Pancreas (tissue), 10 donors: ENCODE results near the gene SETD1A. TPM values are rescaled to one million over a fixed set of nuclear protein-coding genes. Genes with fewer than 3 reads are reported as not detected.

ENCODE experiments used
- ATAC-seq, 4 donors: fragments of 200-7000 bp; cut with Tn5 transposase; one replicate each; pipeline versions ENCODE4 v1.8.0 to v1.9.1; 2020; ENCODE audit warnings: mild to moderate bottlenecking in 4 of 4, moderate library complexity in 4 of 4
- DNase-seq, 6 donors: peaks; one replicate each; pipeline ENCODE4 v3.0.0-alpha.2; 2020
- FAIRE-seq: peaks from 2 replicates; lab custom pipeline; 2012; peaks lifted over from hg19 to GRCh38; lab: Jason Lieb, UNC
- H3K27ac ChIP-seq, 4 donors: fragments of 200-600 bp; sonication (generic); 1 replicate in 3 of 4; 2 replicates in 1 of 4; pipeline versions ENCODE4 v1.5.0 to v1.8.0; 2020
- H3K27me3 ChIP-seq, 4 donors: fragments of 200-600 bp; one replicate each; pipeline ENCODE4 v1.8.0; 2021
- H3K36me3 ChIP-seq, 3 donors: fragments of 200-600 bp; sonication (generic) in 1 of 3; one replicate each; pipeline versions ENCODE4 v1.5.0 to v1.8.0; 2020 to 2021
- H3K4me1 ChIP-seq, 3 donors: fragments of 200-600 bp; one replicate each; pipeline ENCODE4 v1.8.0; 2021
- H3K4me3 ChIP-seq, 4 donors: fragments of 200-600 bp; sonication (generic) in 2 of 4; one replicate each; pipeline versions ENCODE4 v1.5.0 to v1.8.0; 2020 to 2021
- H3K9me3 ChIP-seq, 4 donors: fragments of 200-600 bp; one replicate each; pipeline ENCODE4 v1.8.0; 2021
- WGBS, 2 donors: extraction: QIAGEN DNeasy Blood & Tissue Kit; methylation state at CpG; one replicate each; pipeline ENCODE4 v1.1.7; 2013; 5-methylcytosine and 5-hydroxymethylcytosine counted together
- intact Hi-C, 3 donors: fragments of 100-400 bp; cut with DNase I; formaldehyde crosslinking; loops; one replicate each; pipeline versions ENCODE4 v1.11.1 to v1.14.2; 2022
- polyA plus RNA-seq, 2 donors: library from polyadenylated mRNA; stranded (reverse); fragments of 200-250 nt; gene quantifications; one replicate each; pipeline ENCODE4 v1.2.3, GENCODE V29; 2013
- total RNA-seq, 6 donors: library from RNA; stranded (reverse); fragmentation: NEBNext Ultra II Directional in 4 of 6; extraction: Animal tissue kit (Norgen Biotek cat#: 25700) in 4 of 6; gene quantifications; one replicate each; pipeline versions ENCODE4 v1.2.1 to v1.2.4, GENCODE V29; 2021 to 2023
- TF ChIP-seq, protein P1 (sequence below), 4 donors: fragments of 200-600 bp; sonication (generic) in 3 of 4; IDR thresholded peaks; one replicate each; pipeline versions ENCODE4 v1.5.0 to v1.8.0; 2021; ENCODE audit warnings: antibody characterized with exemption in 4 of 4
- donor health status: healthy with polysubstance abuse.
- donor health status: DM: no; HTN: no; CAD: no; lungs with moderate emphysema.
- donor health status: DM: no; HTN: no; CAD: no.
- donor health status: control.
- donor health status: control.
- donor health status: Bipolar disorder and iron deficiency.
- donor health status: DM: yes; HTN: yes; CAD: no.
- donor health status: DM: no; HTN: no; CAD: no.
- donor health status: DM: no; HTN: no; CAD: no.
- donor health status: DM: yes; HTN: yes; CAD: no.

The SETD1A gene
- total and polyA plus RNA-seq, 8 donors = 6.5 to 17.9 (median 8.5) TPM

DNA sequence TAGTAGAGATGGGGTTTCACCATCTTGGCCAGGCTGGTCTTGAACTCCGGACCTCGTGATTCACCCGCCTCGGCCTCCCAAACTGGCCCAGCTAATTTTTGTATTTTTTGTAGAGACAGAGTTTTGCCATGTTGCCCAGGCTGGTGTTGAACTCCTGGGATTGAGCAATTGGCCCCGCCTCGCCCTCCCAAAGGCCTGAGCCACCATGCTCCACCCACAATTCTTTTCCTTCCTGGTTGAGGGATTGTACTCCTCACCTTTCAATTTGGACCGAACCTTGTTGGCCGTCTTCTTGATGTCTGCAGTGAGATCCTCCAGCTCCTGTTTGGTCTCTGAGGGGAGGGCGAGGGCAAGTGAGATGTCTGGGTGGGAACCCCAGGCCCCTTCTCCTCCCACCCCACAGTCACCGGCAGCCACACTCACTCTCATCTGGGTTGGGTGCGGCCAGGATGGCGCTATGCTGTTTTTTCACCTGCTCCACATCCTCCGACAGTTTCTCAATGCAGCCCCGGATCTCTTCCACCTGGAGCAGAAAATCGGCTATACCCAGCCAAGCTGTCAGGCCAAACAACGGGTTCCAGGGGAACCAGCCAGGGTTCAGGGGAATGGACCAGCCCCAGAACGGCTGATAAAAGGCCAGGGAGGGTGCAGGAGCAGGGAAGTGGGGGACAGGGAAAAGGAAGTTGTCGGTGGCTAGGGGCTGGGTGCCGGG is 43.3 kb downstream of the SETD1A start:
- Histone ChIP-seq H3K27me3 (no peaks in the 10 kb centered on the region), H3K4me1 (peaks cover 3 to 4% (median 3%) of the 10 kb centered on the region in 3 donors), H3K9me3 (no peaks in the 10 kb centered on the region), H3K27ac (no peak overlapping the region), H3K36me3 (no peaks in the 10 kb centered on the region), H3K4me3 (no peak overlapping the region)
- FAIRE-seq = no peak
- 85 to 86% methylated on average over 19 of the region's 19 CpGs for WGBS, 2 donors
- intact Hi-C loops = no loop called here
- DNase-seq = no peak
- TF ChIP-seq, protein P1, sequence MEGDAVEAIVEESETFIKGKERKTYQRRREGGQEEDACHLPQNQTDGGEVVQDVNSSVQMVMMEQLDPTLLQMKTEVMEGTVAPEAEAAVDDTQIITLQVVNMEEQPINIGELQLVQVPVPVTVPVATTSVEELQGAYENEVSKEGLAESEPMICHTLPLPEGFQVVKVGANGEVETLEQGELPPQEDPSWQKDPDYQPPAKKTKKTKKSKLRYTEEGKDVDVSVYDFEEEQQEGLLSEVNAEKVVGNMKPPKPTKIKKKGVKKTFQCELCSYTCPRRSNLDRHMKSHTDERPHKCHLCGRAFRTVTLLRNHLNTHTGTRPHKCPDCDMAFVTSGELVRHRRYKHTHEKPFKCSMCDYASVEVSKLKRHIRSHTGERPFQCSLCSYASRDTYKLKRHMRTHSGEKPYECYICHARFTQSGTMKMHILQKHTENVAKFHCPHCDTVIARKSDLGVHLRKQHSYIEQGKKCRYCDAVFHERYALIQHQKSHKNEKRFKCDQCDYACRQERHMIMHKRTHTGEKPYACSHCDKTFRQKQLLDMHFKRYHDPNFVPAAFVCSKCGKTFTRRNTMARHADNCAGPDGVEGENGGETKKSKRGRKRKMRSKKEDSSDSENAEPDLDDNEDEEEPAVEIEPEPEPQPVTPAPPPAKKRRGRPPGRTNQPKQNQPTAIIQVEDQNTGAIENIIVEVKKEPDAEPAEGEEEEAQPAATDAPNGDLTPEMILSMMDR (IDR thresholded peaks at IDR 0.05) = no peak
- ATAC-seq = no peak

DNA sequence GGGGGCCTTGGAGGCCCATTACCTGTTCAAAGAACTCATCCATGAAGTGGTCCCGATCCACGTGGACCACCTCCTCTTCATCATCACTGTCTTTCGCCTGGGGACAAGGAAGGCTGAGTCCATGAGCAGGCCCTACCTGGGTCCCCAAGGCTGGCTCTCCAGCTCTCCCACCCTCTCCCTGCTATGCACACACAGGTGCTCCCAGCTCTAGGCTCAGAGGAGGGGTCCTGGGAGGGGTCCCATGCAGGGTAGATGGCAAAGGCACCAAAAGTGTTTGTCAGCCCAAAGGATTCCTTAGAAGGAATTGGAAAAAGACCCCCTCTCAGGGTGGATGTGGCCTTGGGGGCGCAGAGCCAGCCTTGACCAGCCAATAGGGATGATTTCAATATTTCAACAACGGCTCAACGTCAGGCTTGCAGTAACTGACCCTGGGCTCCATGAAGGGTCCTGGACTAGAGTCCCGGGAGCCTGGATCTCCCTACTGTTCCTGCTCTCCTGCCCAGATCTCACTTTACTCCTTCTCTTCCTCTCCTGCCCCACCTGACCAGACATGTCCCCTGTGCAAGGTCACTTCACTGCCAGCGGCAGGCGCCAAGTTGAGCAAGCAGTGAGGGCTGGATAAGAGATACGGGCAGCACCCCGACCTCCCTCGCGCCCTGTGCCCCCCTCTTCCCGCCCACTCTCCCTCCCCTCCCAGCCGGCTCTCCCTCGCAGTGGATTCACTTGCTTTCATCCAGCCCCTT is 44.1 kb downstream of the SETD1A start:
- H3K4me3 ChIP-seq = no peak overlapping the region
- DNase-seq = peak in 1 of 6 donors; percentile 55

DNA sequence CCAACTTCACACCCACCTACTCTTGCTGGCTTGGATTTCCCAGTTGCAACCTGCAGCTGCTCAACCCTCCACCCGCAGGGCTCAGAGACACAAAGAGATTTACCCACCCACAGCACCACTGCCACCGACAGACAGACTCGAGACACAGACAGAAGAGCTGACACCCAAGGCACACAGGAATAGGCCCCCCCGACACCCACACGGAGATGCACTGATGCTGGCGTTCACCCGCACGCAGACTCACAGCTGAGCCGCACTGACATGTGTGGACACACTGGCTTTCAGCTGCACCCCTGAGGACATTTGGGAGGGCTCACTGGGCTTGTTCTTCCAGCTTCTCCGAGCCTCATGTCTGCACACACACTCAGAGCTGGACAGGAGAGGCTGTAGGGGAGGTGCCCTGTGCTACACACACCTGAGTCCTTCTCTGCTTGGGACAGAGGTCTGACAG is 44.7 kb downstream of the SETD1A start:
- intact Hi-C loops = no loop called here
- no peak for FAIRE-seq
- TF ChIP-seq, protein P1 (IDR thresholded peaks at IDR 0.05) = no peak
- Histone ChIP-seq H3K4me1 (peaks cover 3 to 4% (median 3%) of the 10 kb centered on the region in 3 donors), H3K4me3 (no peak overlapping the region), H3K27ac (no peak overlapping the region), H3K9me3 (no peaks in the 10 kb centered on the region), H3K36me3 (no peaks in the 10 kb centered on the region), H3K27me3 (no peaks in the 10 kb centered on the region)
- WGBS, 2 donors = 63% methylated on average over 10 of the region's 10 CpGs
- peak in 1 of 6 donors; percentile 53 for DNase-seq
- no peak for ATAC-seq

More for the DNA sequence above, 44.1 kb downstream of the SETD1A start:
- TF ChIP-seq, protein P1 (IDR thresholded peaks at IDR 0.05) = no peak
- Histone ChIP-seq H3K36me3 (no peaks in the 10 kb centered on the region), H3K9me3 (no peaks in the 10 kb centered on the region), H3K4me1 (peaks cover 3 to 4% (median 3%) of the 10 kb centered on the region in 3 donors), H3K27ac (no peak overlapping the region), H3K27me3 (no peaks in the 10 kb centered on the region)
- FAIRE-seq (no peak), ATAC-seq (peak in 2 of 4 donors; percentile 12 to 35)
- WGBS, 2 donors = 31 to 32% methylated on average over 14 to 16 of the region's 16 CpGs
- intact Hi-C loops = no loop called here

DNA sequence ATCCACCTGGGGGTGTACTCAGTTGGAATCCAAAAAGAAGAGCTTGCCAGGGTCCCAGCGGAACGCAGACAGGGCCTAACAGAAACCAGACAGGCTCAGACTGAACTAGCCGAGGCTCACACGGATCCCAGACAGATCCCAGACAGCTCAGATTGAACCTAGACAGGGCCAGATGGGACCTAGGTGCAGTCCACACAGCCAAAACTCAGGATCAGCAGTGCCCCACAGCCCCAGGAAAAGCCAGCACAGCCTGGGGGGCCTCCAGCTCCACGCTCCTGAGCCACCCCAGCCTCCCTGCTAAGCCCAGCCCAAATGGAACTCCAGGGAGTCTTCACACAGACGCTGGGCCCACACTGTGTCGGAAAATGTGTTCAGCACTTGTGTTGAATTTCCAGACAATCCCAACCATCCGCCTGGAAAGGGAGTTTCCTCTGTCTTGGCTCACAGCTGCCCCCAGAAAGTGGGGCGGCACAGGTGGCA is 45.3 kb downstream of the SETD1A start:
- Histone ChIP-seq H3K9me3 (no peaks in the 10 kb centered on the region), H3K27me3 (no peaks in the 10 kb centered on the region)

More for the DNA sequence above, 45.3 kb downstream of the SETD1A start:
- no peaks in the 10 kb centered on the region for H3K36me3 ChIP-seq
- H3K27ac ChIP-seq = no peak overlapping the region
- no peak overlapping the region for H3K4me3 ChIP-seq
- intact Hi-C loops = no loop called here
- DNase-seq (no peak), FAIRE-seq (no peak), ATAC-seq (no peak)
- TF ChIP-seq, protein P1 (IDR thresholded peaks at IDR 0.05) = no peak
- H3K4me1 ChIP-seq = no peaks in the 10 kb centered on the region
- 83% methylated on average over 9 of the region's 9 CpGs for WGBS, 2 donors
